GM18951 (cell line): ENCODE data around the gene KIF12.

Experiments used
- POLR2A ChIP-seq: IDR thresholded peaks from 4 replicates; pipeline ENCODE4 v1.6.1; 2011; ENCODE audit warnings: mild to moderate bottlenecking; ENCODE audit not compliant: insufficient read length, insufficient read depth; ENCODE audit errors: extremely low read depth
- in situ Hi-C: fragments of 300-500 bp; cut with MboI; formaldehyde crosslinking; loops from one replicate; pipeline ENCODE4 v1.12.0; 2022; ENCODE audit warnings: low sequenced_read_pairs, mixed read lengths, inconsistent platforms; ENCODE audit not compliant: unreplicated experiment

KIF12 gene

GRCh38 chr9:114119242-114120191 is 20.4 kb upstream of the KIF12 start:
- in situ Hi-C loops: no loop called here

GRCh38 chr9:114117996-114118830 is 19.1 kb upstream of the KIF12 start:
- in situ Hi-C loops: no loop called here

More at GRCh38 chr9:114119242-114120191, 20.4 kb upstream of the KIF12 start:
- TF ChIP-seq POLR2A: no peak

DNA sequence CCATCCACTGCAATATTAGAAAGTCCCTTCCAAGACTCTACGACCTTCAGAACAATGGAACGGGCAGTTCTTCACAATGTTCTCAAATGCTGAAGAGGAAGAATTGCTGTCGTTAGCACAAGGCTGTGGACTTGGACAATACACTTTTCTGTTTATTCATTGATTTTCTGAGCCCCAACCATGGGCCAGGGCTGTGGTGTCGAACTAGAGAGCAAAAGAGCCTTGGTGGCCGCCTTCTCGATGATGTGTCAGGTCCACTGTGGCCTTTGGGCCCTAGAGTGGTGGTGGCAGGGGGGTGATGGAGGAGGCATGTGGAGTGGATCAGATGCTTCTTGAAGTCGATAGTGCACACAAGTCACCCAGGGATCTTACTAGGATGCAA is 18.5 kb upstream of the KIF12 start:
- in situ Hi-C loops: no loop called here
- no peak for TF ChIP-seq POLR2A

More at GRCh38 chr9:114117996-114118830, 19.1 kb upstream of the KIF12 start:
- TF ChIP-seq POLR2A: no peak

GRCh38 chr9:114116126-114116747 is 17.1 kb upstream of the KIF12 start:
- no peak for TF ChIP-seq POLR2A
- in situ Hi-C loops: no loop called here

GRCh38 chr9:114115654-114116125 is 16.6 kb upstream of the KIF12 start:
- in situ Hi-C loops: no loop called here
- no peak for TF ChIP-seq POLR2A

GRCh38 chr9:114114364-114114763 is 15.3 kb upstream of the KIF12 start:
- no peak for TF ChIP-seq POLR2A
- in situ Hi-C loops: no loop called here

DNA sequence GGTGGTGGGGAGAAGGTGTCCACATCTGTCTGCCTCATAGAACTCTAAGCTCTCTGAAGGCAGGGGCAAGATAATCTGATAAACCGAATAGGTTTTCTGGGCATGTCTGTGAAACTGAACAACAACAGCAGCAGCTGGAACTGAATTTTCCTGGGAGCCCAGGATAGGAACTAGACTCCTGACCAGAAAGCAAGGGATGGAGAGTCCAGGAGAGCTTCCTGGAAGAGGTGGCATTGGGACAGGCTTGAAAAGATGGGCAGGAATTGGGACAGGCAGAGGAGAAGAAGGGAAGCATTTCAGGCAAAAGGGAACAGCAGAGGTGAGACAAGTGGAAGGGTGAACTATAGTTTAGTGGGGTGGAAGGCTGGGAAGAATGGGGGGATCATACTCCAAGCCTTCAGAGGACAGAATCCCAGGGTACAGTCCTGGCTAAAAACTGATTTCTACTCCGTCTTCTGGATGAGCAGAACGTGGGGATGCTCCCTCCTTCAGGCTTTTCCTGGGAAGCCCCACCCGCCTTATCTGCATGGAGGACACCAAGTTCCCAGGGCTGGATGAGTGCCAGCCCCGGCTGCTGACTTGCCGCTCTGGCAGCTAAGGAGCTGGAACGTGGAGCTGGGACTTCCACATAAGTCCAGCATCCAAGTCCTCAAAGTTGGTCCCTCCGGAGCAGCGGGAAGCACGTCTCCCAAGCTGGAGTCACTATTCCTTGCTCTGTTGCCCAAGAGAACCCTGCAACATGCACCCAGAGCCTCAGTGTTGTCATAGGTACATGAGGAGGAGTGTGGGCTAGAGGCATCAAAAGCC is 13.9 kb upstream of the KIF12 start:
- in situ Hi-C loops: no loop called here
- no peak for TF ChIP-seq POLR2A

GRCh38 chr9:114112325-114112724 is 13.2 kb upstream of the KIF12 start:
- in situ Hi-C loops: no loop called here
- TF ChIP-seq POLR2A: no peak

GRCh38 chr9:114110180-114110579 is 11.1 kb upstream of the KIF12 start:
- no peak for TF ChIP-seq POLR2A
- in situ Hi-C loops: no loop called here

- TF ChIP-seq POLR2A: no peak
- in situ Hi-C loops: no loop called here
Measured at GRCh38 chr9:114109124-114109523, 10.0 kb upstream of the KIF12 start.

- in situ Hi-C loops: no loop called here
- no peak for TF ChIP-seq POLR2A
Measured at GRCh38 chr9:114108016-114108833, 9.1 kb upstream of the KIF12 start.
